NCI-H1092 (cell line): Measurements from ENCODE around the gene ANGPTL2.

Experiments used
- DNase-seq: peaks from one replicate; lab custom pipeline; 2025; lab: John Stamatoyannopoulos, UW

Gene ANGPTL2

GRCh38 chr9:127049581-127049980, 72.9 kb downstream of the ANGPTL2 start:
- DNase-seq = no peak

- DNase-seq = no peak
These were observed 73.4 kb downstream of the ANGPTL2 start for GRCh38 chr9:127049044-127049443.

GRCh38 chr9:127047971-127048370, 74.5 kb downstream of the ANGPTL2 start:
- DNase-seq = no peak

GRCh38 chr9:127045148-127045547, 77.3 kb downstream of the ANGPTL2 start:
- DNase-seq = no peak

GRCh38 chr9:127039492-127039891, 82.9 kb downstream of the ANGPTL2 start:
- no peak for DNase-seq

- no peak for DNase-seq
These were observed 83.9 kb downstream of the ANGPTL2 start for GRCh38 chr9:127038531-127038930.
